K562 (cell line): Measurements from ENCODE around the gene FAM219A. TPM values are rescaled to one million over a fixed set of nuclear protein-coding genes. Genes with fewer than 3 reads are reported as not detected.

Experiments used
- ATAC-seq: fragments of 200-7000 bp; cut with Tn5 transposase; 3 replicates; pipeline ENCODE4 v1.9.1; 2020; ENCODE audit warnings: moderate library complexity
- BruUV-seq: library from RNA; stranded (reverse); fragments of 400-500 nt; replicated peaks from 2 replicates; lab custom pipeline; 2021; lab: Mats Ljungman, UMichigan
- CTCF ChIA-PET: fragments of 300-600 bp; formaldehyde crosslinking; extraction: SDS; loops from one replicate; lab custom pipeline; 2021; ENCODE audit warnings: low intra/inter-chr PET ratio; lab: Yijun Ruan, JAX
- POLR2A ChIA-PET: fragments of 300-600, 350-650 bp; sonication (Branson Sonifier 250); formaldehyde crosslinking; extraction: SDS; loops from one replicate; lab custom pipeline; 2021; ENCODE audit warnings: antibody characterized with exemption, inconsistent platforms; lab: Yijun Ruan, JAX
- DNase-seq, 4 experiments: peaks; one replicate each; pipeline versions ENCODE4 v3.0.0 to v3.0.0-alpha.2; 2011 to 2018; ENCODE audit warnings: low spot score in 3 of 4, mixed read lengths in 3 of 4; ENCODE audit errors: extremely low read depth in 1 of 4
- FAIRE-seq: peaks from 2 replicates; lab custom pipeline; 2011; peaks lifted over from hg19 to GRCh38; lab: Jason Lieb, UNC
- H2AFZ ChIP-seq: 2 replicates; pipeline ENCODE4 v1.6.0; 2011; ENCODE audit warnings: low read depth, low read length, control low read depth, inconsistent platforms
- H3K27ac ChIP-seq: fragments of 200-600 bp; 3 replicates; pipeline ENCODE4 v1.8.0; 2011; ENCODE audit warnings: low read depth, mild to moderate bottlenecking, control low read depth, inconsistent platforms, low read length, moderate library complexity, mixed read lengths; ENCODE audit errors: extremely low read depth
- H3K27me3 ChIP-seq, 2 experiments: fragments of 300-600 bp in 1 of 2; 2 replicates in 1 of 2; 3 replicates in 1 of 2; pipeline versions ENCODE4 v1.6.0 to v1.8.0; 2011; ENCODE audit warnings: inconsistent platforms in 2 of 2, low read length in 2 of 2, mild to moderate bottlenecking in 1 of 2, mixed read lengths in 1 of 2, moderate library complexity in 1 of 2; ENCODE audit not compliant: control insufficient read depth in 2 of 2, insufficient read depth in 2 of 2
- H3K36me3 ChIP-seq: fragments of 300-600 bp; 3 replicates; pipeline ENCODE4 v1.8.0; 2011; ENCODE audit warnings: mild to moderate bottlenecking, low read length, inconsistent platforms; ENCODE audit not compliant: control insufficient read depth, insufficient read depth
- H3K4me1 ChIP-seq, 2 experiments: fragments of 200-600 bp in 1 of 2; replicated peaks in 1 of 2; 2 replicates in 1 of 2; 3 replicates in 1 of 2; pipeline versions ENCODE4 v1.5.1 to v1.8.0; 2011; ENCODE audit warnings: inconsistent platforms in 2 of 2, low read length in 2 of 2, mild to moderate bottlenecking in 1 of 2, mixed read lengths in 1 of 2, moderate library complexity in 1 of 2; ENCODE audit not compliant: control insufficient read depth in 2 of 2, insufficient read depth in 2 of 2
- H3K4me2 ChIP-seq: 2 replicates; pipeline ENCODE4 v1.6.1; 2011; ENCODE audit warnings: low read length, control low read depth, inconsistent platforms, mixed read lengths; ENCODE audit not compliant: insufficient read depth
- H3K4me3 ChIP-seq: fragments of 200-600 bp; sonication (generic), shearing (Covaris generic); 2 replicates; pipeline ENCODE4 v1.5.1; 2016; ENCODE audit warnings: control low read depth, inconsistent platforms
- H3K79me2 ChIP-seq: fragments of 200-600 bp; 3 replicates; pipeline ENCODE4 v1.8.0; 2011; ENCODE audit warnings: low read length, inconsistent platforms; ENCODE audit not compliant: control insufficient read depth, insufficient read depth
- H3K9ac ChIP-seq, 2 experiments: 2 replicates each; pipeline versions ENCODE4 v1.6.0 to v1.6.1; 2011; ENCODE audit warnings: low read depth in 2 of 2, low read length in 2 of 2, control low read depth in 1 of 2, inconsistent platforms in 1 of 2, mild to moderate bottlenecking in 1 of 2, mixed read lengths in 1 of 2; ENCODE audit not compliant: insufficient read depth in 1 of 2
- H3K9me1 ChIP-seq: one replicate; pipeline ENCODE4 v1.6.0; 2011; ENCODE audit warnings: inconsistent platforms, mild to moderate bottlenecking, low read length, moderate library complexity; ENCODE audit not compliant: control insufficient read depth, insufficient read depth
- H3K9me3 ChIP-seq: replicated peaks from 2 replicates; pipeline ENCODE4 v1.5.1; 2011; ENCODE audit warnings: low read depth, low read length, inconsistent platforms; ENCODE audit not compliant: control insufficient read depth, insufficient read depth
- H4K20me1 ChIP-seq: replicated peaks from 2 replicates; pipeline ENCODE4 v1.6.1; 2011; ENCODE audit warnings: low read length, inconsistent platforms, mixed read lengths; ENCODE audit not compliant: control insufficient read depth, insufficient read depth
- CHD2 ChIP-seq: IDR thresholded peaks from 2 replicates; pipeline ENCODE4 v1.6.1; 2011; ENCODE audit warnings: low read depth, low read length
- FOXK2 ChIP-seq, 2 experiments: fragments of 450-650 bp; IDR thresholded peaks in 1 of 2; conservative IDR thresholded peaks in 1 of 2; 2 replicates each; pipeline ENCODE4 v1.6.1; 2016; ENCODE audit warnings: low read depth in 2 of 2, mild to moderate bottlenecking in 1 of 2
- GABPB1 ChIP-seq: sonication (generic); formaldehyde crosslinking; IDR thresholded peaks from 2 replicates; pipeline ENCODE4 v1.8.0; 2022; ENCODE audit warnings: mild to moderate bottlenecking, missing genetic modification reagents
- HNRNPK ChIP-seq: fragments of 200-400 bp; formaldehyde crosslinking; IDR thresholded peaks from one replicate; pipeline ENCODE4 v1.6.1; 2018; ENCODE audit warnings: mild to moderate bottlenecking, low read depth, low read length; ENCODE audit not compliant: poor library complexity, severe bottlenecking
- KLF13 ChIP-seq: fragments of 450-650 bp; IDR thresholded peaks from 2 replicates; pipeline ENCODE4 v1.6.1; 2016; ENCODE audit warnings: missing genetic modification characterization, low read depth, mild to moderate bottlenecking, missing compliant biosample characterization, moderate library complexity, borderline replicate concordance
- MBD2 ChIP-seq: sonication (generic); IDR thresholded peaks from 2 replicates; pipeline ENCODE4 v1.6.1; 2016; ENCODE audit warnings: low read depth, borderline replicate concordance
- NELFE ChIP-seq: IDR thresholded peaks from 2 replicates; pipeline ENCODE4 v1.6.1; 2011; ENCODE audit warnings: mild to moderate bottlenecking; ENCODE audit not compliant: insufficient read depth, insufficient read length
- POLR3G ChIP-seq: IDR thresholded peaks from 2 replicates; pipeline ENCODE4 v1.6.1; 2011; ENCODE audit not compliant: insufficient read length, insufficient replicate concordance; ENCODE audit errors: extremely low read depth
- PRMT5 ChIP-seq: sonication (generic); formaldehyde crosslinking; IDR thresholded peaks from 2 replicates; pipeline ENCODE4 v1.5.0; 2020; ENCODE audit warnings: missing genetic modification reagents
- SMARCA4 ChIP-seq: fragments of 450-650 bp; IDR thresholded peaks from 2 replicates; pipeline ENCODE4 v1.6.1; 2016
- ZBTB1 ChIP-seq: sonication (generic); formaldehyde crosslinking; IDR thresholded peaks from 2 replicates; pipeline ENCODE4 v1.8.1; 2023; ENCODE audit warnings: missing genetic modification reagents, low read depth, mild to moderate bottlenecking, borderline replicate concordance
- ZNF121 ChIP-seq: sonication (generic); formaldehyde crosslinking; conservative IDR thresholded peaks from 2 replicates; pipeline ENCODE4 v1.8.0; 2022; ENCODE audit warnings: missing genetic modification reagents
- WGBS: fragments of 100-300 bp; shearing (Covaris generic); methylation state at CpG from one replicate; pipeline ENCODE4 v1.1.6; 2016; ENCODE audit warnings: low coverage, mixed read lengths; ENCODE audit not compliant: insufficient coverage; ENCODE audit errors: missing lambda C conversion rate; 5-methylcytosine and 5-hydroxymethylcytosine counted together
- in situ Hi-C: fragments of 300-500 bp; cut with MboI; formaldehyde crosslinking; loops from 4 replicates; pipeline ENCODE4 v1.15.0; 2018; ENCODE audit warnings: inconsistent platforms, mixed read lengths
- intact Hi-C: fragments of 100-400 bp; cut with micrococcal nuclease; formaldehyde crosslinking; loops from 2 replicates; pipeline ENCODE4 v1.14.2; 2022
- polyA plus RNA-seq, 8 experiments: library from polyadenylated mRNA; depleted of rRNA in 4 of 8; stranded (reverse) in 5 of 8; unstranded in 3 of 8; fragments of >200 nt; fragmentation: Nextera tagmentation in 2 of 8; fragmentation: Illumina TruSeq in 1 of 8; extraction: Ambion mirVana in 2 of 8; extraction: Trizol in 1 of 8; gene quantifications; 2 replicates each; pipeline versions ENCODE4 v1.2.1 to v1.2.3, GENCODE V29; 2011 to 2014; ENCODE audit warnings: inconsistent platforms in 1 of 8, missing spikeins in 1 of 8
- total RNA-seq, 7 experiments: library from RNA; depleted of rRNA in 6 of 7; stranded (reverse); fragments of >200 nt in 6 of 7; fragmentation: Illumina TruSeq in 2 of 7; extraction: Trizol in 2 of 7; gene quantifications; 2 replicates each; pipeline versions ENCODE4 v1.2.1 to v1.2.3, GENCODE V29; 2011 to 2021; ENCODE audit warnings: low replicate concordance in 1 of 7

Gene FAM219A
- total and polyA plus RNA-seq, 9 of the 15 experiments (the other 6 are each of a cell fraction or from before 2014, with no cell fraction given): 0.63 to 8.6 (median 2.9) TPM

DNA sequence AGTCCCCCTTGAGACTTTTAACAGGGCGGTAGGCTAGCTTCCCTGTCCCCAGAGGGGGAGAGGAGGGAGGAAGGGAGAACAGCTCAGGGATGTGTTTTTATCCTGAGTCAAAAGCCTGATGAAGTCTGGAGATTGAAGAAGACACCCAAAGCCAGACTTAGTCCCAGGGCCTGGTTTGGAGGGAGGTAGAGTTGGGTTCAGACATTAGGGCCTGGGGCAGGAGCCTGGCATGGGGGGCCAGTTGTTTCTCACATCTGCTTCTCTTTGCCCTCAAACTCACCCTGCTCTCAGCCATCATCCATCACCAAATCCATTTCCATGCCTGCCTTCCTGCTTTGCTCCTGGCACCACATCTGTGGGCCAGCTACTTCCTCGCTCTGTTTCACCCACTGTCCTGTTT lies 84.6 kb downstream of the FAM219A start:
- H3K36me3 ChIP-seq: no peaks in the 10 kb centered on the region
- H3K79me2 ChIP-seq: no peaks in the 10 kb centered on the region
- no peaks in the 10 kb centered on the region for H3K9me1 ChIP-seq
- H3K4me1 ChIP-seq: peaks cover 0 to 19% of the 10 kb centered on the region in 2 experiments; a peak in 4 of 5 replicates
- no TSS peak for BruUV-seq
- H3K27ac ChIP-seq: no peak overlapping the region
- ChIA-PET POLR2A (interaction anchor here (1.2 kb wide), 1 partner anchor 24 kb away, joined by 3 read pairs; no protein-coding TSS in a partner anchor), CTCF (interaction anchor here (0.7 kb wide), 1 partner anchor 231 kb away, joined by 4 read pairs; no protein-coding TSS in a partner anchor)
- no peak overlapping the region for H3K9ac ChIP-seq
- H4K20me1 ChIP-seq: no peaks in the 10 kb centered on the region
- no peak overlapping the region for H3K4me2 ChIP-seq
- TF ChIP-seq ZBTB1 (no peak), POLR3G (no peak), SMARCA4 (no peak), FOXK2 (conservative IDR thresholded peaks at IDR 0.05 in 1 of 2, IDR thresholded peaks at IDR 0.05 in 1 of 2; ENCODE audit: low read depth in 2 of 2) (no peak), KLF13 (tag) (no peak), PRMT5 (CRISPR knock-in tag) (no peak), ZNF121 (CRISPR knock-in tag) (no peak), GABPB1 (CRISPR knock-in tag) (no peak), NELFE (no peak), MBD2 (no peak), HNRNPK (no peak), CHD2 (no peak)
- 0 out of 2 replicates have a peak, but pooled peaks cover 2% of the 10 kb centered on the region for H3K9me3 ChIP-seq
- H2AFZ ChIP-seq: no peak overlapping the region
- 40% methylated on average over 2 of the region's 2 CpGs for WGBS
- H3K27me3 ChIP-seq: no peaks in the 10 kb centered on the region
- ATAC-seq: no peak
- no peak for DNase-seq
- in situ Hi-C loops (no loop called here), intact Hi-C loops (no loop called here)
- no peak for FAIRE-seq
- H3K4me3 ChIP-seq: no peak overlapping the region
